Neural progenitor cell (in vitro differentiated cells): Measurements from ENCODE around the gene CBY2.

Experiments used
- EZH2 ChIP-seq: fragments of 200-600 bp; sonication (generic); IDR thresholded peaks from 2 replicates; pipeline ENCODE4 v1.6.1; 2017; ENCODE audit warnings: antibody characterized with exemption, mild to moderate bottlenecking, moderate library complexity
- TF ChIP-seq, protein P1 (sequence below): fragments of 200-600 bp; sonication (generic); IDR thresholded peaks from 2 replicates; pipeline ENCODE4 v1.5.1; 2017; ENCODE audit warnings: antibody characterized with exemption, mild to moderate bottlenecking

DNA sequence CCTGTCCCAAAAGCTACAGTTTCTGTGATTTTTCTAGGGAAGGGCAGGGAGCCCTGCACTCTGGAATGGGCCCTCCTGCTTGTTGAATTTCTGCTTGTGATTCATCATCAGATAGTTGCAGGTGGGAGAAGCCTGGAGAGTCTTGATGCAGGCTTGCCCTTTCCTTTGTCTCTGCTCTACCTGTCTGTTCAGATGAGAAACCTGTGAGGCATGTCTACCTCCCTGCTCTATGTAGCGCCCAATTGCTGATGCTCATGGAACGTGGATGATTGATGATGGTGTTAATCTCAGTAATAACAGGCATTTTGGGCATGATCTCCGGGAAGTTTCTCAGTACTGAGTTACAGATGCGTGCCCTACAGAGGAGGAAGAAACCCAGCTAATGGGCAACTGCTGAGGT, 10.9 kb upstream of the CBY2 start:
- TF ChIP-seq, protein P1, sequence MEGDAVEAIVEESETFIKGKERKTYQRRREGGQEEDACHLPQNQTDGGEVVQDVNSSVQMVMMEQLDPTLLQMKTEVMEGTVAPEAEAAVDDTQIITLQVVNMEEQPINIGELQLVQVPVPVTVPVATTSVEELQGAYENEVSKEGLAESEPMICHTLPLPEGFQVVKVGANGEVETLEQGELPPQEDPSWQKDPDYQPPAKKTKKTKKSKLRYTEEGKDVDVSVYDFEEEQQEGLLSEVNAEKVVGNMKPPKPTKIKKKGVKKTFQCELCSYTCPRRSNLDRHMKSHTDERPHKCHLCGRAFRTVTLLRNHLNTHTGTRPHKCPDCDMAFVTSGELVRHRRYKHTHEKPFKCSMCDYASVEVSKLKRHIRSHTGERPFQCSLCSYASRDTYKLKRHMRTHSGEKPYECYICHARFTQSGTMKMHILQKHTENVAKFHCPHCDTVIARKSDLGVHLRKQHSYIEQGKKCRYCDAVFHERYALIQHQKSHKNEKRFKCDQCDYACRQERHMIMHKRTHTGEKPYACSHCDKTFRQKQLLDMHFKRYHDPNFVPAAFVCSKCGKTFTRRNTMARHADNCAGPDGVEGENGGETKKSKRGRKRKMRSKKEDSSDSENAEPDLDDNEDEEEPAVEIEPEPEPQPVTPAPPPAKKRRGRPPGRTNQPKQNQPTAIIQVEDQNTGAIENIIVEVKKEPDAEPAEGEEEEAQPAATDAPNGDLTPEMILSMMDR = no peak
- no peak for TF ChIP-seq EZH2
